Coronary artery (tissue), 2 donors: ENCODE measurements around the gene CYTH3.

Experiments used
- DNase-seq: peaks from one replicate; pipeline ENCODE4 v3.0.0-alpha.2; 2017; ENCODE audit warnings: low spot score
- H3K27ac ChIP-seq, 2 donors: fragments of 200-600 bp; sonication (generic); one replicate each; pipeline ENCODE4 v1.5.1; 2016 to 2019
- H3K4me3 ChIP-seq: fragments of 200-600 bp; sonication (generic); 2 replicates; pipeline ENCODE4 v1.5.1; 2016; ENCODE audit warnings: mild to moderate bottlenecking, moderate library complexity
- TF ChIP-seq, protein P1 (sequence below): fragments of 200-600 bp; sonication (generic); IDR thresholded peaks from one replicate; pipeline ENCODE4 v1.5.1; 2019; ENCODE audit warnings: antibody characterized with exemption

Gene CYTH3

DNA sequence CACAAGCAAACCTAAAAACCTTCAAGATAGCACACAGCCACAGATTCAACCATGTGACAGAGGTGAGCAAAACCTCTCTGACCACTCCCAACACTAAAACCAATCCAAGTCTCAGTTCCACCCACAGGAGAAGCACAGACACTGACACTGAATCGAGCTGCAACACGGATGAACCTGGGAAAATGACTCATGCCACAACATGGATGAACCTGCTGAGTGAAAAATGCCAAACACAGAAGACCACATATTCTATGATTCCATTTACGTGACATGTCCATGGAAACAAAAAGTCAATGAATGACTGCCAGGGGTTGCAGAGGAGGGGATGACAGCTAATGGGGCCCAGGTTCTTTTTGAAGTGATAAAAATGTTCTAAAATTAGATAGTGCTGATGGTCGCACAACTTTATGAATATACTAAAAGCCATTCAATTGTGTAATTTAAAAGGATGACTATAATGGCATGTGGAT lies 22.0 kb downstream of the CYTH3 start:
- Histone ChIP-seq H3K4me3 (no peak overlapping the region), H3K27ac (no peak overlapping the region)
- TF ChIP-seq, protein P1, sequence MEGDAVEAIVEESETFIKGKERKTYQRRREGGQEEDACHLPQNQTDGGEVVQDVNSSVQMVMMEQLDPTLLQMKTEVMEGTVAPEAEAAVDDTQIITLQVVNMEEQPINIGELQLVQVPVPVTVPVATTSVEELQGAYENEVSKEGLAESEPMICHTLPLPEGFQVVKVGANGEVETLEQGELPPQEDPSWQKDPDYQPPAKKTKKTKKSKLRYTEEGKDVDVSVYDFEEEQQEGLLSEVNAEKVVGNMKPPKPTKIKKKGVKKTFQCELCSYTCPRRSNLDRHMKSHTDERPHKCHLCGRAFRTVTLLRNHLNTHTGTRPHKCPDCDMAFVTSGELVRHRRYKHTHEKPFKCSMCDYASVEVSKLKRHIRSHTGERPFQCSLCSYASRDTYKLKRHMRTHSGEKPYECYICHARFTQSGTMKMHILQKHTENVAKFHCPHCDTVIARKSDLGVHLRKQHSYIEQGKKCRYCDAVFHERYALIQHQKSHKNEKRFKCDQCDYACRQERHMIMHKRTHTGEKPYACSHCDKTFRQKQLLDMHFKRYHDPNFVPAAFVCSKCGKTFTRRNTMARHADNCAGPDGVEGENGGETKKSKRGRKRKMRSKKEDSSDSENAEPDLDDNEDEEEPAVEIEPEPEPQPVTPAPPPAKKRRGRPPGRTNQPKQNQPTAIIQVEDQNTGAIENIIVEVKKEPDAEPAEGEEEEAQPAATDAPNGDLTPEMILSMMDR = no peak
- no peak for DNase-seq

DNA sequence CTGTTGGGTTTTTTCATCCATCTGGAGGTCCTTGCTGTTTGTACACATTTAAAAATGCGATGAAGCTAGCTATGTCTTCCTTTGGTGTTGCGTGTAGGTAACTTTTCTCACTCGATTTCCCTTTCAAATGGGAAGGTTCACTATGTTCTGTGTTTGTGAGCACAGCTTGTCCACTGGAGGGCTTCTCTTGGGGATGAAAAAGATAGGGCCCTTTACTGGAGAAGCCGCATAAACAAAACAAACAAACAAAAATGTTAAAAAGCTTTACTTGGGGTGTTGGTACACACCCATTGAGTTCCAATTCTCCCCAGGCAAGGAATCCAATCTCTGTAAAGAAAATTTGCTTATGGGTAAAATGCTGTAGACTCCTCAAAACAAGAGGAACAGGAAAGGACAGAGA lies 23.4 kb downstream of the CYTH3 start:
- TF ChIP-seq, protein P1 = no peak
- DNase-seq = no peak
- Histone ChIP-seq H3K27ac (no peak overlapping the region), H3K4me3 (no peak overlapping the region)

DNA sequence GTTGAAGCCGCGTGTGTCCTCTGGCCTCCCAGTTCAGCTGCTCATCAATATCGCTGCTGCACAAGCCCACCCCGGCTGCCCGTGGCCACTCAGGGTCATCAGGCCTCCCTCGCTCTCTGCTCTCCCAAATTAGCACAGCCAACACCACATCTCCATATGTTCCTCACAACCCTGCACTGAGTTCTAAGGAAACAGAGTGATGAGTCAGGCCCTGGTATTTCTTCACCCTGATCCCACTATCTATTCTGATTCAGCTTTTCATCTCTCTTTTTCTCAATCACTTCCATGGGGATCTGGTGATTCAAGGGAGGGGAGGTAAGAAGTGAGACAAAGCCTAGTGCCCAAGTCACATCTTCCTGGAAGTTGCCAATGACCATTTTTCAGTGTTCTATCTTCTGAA lies 23.8 kb downstream of the CYTH3 start:
- no peak for DNase-seq
- TF ChIP-seq, protein P1 = no peak
- Histone ChIP-seq H3K4me3 (no peak overlapping the region), H3K27ac (no peak overlapping the region)

DNA sequence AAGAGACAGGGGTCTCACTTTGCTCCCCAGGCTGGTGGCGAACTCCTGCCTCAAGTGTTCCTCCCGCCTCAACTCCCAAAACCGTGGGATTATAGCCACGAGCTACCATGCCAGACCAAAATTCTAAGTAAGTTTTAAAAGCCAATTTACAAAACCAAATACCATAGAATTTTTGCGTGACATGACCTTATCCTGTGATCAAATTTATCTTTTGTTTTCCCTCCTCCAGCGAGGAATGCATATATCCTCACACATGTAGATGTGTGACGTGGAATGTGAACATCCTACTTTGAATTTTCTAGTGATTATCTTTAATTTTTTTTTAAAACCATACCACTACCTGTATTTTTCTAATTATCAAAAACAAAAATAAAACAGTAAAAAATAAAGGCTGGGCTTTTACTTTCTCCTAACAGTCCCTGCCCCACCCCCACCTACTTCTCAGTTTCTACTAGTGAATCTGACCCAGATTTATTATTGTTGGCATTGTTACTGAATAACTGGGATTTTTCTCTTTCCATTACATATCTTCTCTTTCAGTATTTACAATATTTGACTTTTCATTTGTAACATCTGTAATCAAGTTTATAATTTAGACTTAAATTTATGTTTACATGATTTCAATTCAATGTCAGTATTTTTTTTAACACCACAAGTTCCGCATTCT lies 26.0 kb downstream of the CYTH3 start:
- no peak for DNase-seq
- Histone ChIP-seq H3K4me3 (peak overlapping the region; percentile 10), H3K27ac (no peak overlapping the region)
- TF ChIP-seq, protein P1 = no peak

DNA sequence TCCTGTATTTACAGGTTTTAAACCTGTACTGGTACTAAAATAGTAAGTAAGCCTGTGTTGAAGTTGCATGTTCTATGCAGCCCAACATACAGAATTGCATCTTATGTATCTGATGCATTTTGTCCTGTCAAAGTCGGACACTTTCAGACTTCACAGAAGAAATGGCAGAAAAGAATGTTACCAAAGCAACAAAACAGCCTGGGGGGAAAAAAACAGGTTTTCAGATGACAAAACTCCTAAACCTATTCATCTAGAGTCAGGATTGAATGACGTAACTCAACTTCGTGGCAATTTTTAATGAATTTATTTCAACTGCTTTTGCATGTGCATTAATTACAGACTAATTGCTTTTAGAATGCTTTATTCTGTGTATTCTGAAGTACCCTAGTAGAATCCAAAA lies 28.4 kb downstream of the CYTH3 start:
- DNase-seq = no peak
- H3K4me3 ChIP-seq = no peak overlapping the region
- no peak overlapping the region for H3K27ac ChIP-seq
- TF ChIP-seq, protein P1 = no peak

DNA sequence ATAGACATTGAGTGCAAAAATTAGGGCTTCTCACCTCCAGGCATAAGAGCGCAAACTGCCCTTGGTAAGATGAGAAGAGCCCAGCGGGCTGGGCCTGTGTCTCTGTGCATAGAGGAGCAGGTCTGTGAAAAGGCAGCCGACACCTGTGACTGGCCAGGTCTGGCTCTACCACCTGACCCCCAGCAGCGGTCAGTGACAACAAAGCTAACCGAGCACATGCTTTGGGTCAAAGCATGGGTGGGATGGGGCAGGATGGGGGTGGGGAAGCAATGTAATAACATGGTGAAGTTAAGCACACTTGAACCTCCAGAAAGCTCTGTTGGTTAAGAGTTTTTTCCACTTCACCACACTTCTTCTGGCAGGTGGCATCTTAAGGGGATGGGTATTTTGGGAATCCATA lies 29.3 kb downstream of the CYTH3 start:
- TF ChIP-seq, protein P1 = no peak
- Histone ChIP-seq H3K27ac (no peak overlapping the region), H3K4me3 (no peak overlapping the region)
- DNase-seq = no peak

DNA sequence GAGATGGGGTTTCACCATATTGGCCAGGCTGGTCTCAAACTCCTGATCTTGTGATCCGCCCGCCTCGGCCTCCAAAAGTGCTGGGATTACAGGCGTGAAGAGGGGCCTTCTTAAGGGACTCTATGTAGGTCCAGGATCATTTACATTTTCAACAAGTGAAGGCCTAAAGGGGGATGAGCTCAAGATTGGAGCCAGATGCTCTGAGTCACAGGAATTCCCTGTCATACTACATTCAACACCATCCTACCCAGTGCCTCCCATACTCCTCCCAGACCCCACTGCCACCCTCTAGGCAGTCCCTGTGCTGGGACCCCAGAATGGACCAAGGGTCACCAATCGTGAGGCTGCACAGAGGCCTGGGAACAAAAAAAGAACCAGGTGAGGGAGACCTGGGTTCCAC lies 29.9 kb downstream of the CYTH3 start:
- TF ChIP-seq, protein P1 = no peak
- Histone ChIP-seq H3K4me3 (no peak overlapping the region), H3K27ac (no peak overlapping the region)
- no peak for DNase-seq
